NCI-H345 treated with DMSO at 0.1 percent for 48 hours (cell line): ENCODE data around the gene KLHL22.
A peak's percentile ranks its signal among the peaks of the same experiment; 100 is the strongest.
"Not testable (repeated sequence)": the region's sequence is repeated elsewhere in the genome, so short reads cannot be mapped to it uniquely, and the experiment has no call there.

Experiments used
- DNase-seq: peaks from one replicate; lab custom pipeline; 2025; ENCODE audit not compliant: unreplicated experiment; lab: John Stamatoyannopoulos, UW

Gene KLHL22

DNA sequence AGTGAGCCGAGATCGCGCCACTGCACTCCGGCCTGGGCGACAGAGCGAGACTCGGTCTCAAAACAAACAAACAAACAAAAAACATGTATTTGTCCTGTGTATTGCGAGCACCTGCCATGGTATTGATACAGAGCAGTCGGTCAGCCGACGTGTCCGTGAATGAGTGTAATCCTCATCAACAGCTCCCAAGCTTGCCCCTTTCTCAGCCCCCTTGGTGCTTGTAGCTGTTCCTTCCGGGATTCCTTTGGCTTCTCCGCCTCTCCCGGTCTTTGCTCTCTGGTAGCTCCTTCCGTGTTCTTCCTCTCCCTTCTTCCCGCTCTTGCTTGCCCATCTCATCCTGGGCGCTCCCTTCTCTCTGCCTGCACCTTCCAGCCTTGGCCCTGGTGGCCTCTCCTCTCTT, 90.7 kb downstream of the KLHL22 start:
- no peak for DNase-seq

GRCh38 chr22:20403779-20404140, 91.8 kb downstream of the KLHL22 start:
- no peak for DNase-seq

DNA sequence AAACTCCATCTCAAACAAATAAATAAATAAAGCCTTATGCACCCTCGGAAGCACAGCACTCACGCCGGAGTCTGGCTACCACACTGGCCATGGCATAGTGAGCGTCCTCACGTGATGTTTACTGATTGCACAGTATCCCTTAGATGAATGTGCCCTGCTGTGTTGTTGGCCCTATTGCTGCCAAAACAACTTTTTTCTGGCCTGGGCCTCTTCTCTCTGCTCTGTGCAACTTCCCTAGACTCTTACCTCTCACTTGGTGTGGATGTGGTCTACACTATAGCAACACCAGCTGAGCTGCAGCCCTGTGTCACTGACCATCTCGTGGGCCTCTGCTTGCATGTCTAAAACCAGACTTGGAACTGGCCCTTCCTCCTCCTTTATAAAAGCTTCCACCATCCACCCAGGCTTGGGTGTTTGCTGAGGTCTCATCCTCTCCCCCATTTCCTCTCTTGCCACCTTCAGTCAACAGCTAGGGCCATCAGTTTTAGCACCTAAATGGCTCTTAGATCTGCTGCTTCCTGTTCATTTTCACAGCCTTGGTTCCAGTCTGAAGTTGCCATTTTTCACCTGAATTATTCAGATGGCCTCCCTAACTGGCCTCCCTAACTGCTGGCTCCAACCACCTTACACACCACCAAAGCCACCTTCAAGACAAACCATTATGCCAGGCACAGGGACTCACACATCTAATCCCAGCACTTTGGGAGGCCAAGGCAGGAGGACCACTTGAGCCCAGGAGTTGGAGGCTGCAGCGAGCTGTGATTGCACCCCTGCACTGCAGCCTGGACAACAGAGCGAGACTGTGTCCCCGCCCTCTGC, 92.4 kb downstream of the KLHL22 start:
- DNase-seq = no peak

DNA sequence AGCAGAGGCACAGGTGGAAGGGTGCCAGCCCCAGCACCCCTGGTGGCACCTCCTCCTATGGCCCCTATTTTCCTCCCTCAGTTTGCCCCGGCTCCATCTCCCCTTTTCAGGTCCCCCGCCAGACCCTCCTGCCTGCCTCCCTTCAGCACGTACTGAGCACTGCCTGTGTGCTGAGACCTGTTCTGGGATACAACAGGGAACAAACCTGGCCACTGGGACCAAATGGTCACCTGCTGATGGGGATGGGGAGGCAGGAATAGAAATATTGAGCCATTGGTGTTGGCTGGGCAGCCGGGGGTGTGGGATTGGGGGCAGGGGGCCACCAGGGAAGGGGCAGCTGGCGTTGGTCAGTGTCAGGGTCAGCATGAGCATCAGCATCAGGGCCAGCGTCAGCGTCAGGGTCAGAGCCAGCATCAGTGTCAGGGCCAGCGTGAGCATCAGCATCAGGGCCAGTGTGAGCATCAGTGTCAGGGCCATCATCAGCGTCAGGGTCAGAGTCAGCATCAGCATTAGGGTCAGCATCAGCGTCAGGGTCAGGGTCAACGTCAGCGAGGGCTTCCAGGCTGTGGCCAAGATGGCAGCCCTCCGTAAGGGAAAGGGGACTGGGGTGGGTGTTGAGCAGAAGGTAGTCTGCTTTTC, 94.1 kb downstream of the KLHL22 start:
- no peak for DNase-seq

- DNase-seq = no peak
Observed at GRCh38 chr22:20400606-20401375, 94.8 kb downstream of the KLHL22 start.

DNA sequence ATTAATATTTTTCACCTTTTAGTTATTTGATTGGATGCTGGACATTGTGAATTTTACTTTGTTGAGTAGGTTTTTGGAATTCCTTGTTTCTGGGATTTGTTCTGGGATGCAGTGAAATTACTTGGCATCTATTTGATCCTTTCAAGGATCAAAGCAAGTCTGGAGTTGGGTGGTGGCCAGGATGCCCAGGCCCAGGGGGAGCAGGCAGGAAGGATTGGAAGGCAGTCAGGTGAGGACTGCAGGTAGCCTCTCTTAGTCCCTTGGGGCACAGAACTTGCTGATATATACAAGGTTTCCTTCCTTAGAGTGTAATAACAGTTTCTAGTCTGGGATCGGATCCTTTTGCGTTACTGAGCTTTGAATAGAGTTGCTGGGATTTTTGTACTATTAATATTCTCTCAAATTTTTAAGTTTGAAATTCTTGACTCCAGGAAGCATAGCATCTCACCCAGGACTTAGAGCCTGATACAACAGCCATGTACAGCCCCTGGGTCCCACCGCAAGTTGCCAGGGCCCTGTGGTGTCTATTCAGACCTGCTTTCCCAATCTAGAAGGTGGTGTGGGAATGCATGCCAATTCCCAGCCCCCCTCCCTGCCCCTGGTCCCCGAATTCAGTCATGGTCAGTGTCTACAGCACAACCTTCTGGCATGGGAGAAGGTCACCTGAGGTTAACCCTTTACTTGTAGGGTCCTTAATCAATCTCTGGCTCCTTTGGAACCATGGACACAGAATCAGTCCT, 95.6 kb downstream of the KLHL22 start:
- no peak for DNase-seq

DNA sequence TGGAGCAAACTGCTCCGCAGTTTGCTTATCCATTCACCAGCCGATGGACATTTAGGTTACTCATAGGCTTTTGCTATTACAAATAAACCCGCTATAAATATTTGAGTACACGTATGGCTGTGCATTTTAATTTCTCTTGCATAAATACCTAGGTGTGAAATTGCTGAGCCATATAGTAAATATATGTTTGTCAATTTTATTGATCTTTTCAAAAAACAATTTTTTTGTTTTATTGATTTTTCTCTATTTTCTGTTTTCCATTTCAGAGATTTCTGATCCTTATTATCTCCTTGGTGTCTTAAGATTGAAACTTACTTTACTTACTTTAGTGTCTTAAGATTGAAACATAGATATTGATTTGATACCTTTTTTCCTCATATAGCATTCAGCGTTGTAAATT, 97.2 kb downstream of the KLHL22 start:
- DNase-seq = no peak

GRCh38 chr22:20397498-20397897, 98.1 kb downstream of the KLHL22 start:
- no peak for DNase-seq

DNA sequence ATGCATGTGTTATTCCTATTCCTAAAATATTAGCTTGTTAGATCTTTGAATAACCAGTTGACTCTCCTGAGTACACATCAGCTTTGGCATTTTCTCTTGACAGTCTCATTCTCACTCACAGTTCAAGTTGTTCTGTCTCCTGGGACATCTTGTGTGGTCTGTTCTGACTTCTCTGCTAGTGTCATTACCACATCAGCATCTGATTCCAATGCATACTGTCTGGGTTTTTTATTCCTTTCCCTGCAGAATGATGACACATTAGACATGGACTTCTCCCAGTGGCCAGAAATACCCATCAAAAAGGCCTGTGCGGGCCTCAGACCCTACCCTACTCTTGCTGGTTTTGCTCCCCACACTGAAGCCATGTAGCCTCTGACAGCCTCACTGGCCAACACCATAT, 99.0 kb downstream of the KLHL22 start:
- DNase-seq = no peak

GRCh38 chr22:20395907-20396287, 99.7 kb downstream of the KLHL22 start:
- no peak for DNase-seq

DNA sequence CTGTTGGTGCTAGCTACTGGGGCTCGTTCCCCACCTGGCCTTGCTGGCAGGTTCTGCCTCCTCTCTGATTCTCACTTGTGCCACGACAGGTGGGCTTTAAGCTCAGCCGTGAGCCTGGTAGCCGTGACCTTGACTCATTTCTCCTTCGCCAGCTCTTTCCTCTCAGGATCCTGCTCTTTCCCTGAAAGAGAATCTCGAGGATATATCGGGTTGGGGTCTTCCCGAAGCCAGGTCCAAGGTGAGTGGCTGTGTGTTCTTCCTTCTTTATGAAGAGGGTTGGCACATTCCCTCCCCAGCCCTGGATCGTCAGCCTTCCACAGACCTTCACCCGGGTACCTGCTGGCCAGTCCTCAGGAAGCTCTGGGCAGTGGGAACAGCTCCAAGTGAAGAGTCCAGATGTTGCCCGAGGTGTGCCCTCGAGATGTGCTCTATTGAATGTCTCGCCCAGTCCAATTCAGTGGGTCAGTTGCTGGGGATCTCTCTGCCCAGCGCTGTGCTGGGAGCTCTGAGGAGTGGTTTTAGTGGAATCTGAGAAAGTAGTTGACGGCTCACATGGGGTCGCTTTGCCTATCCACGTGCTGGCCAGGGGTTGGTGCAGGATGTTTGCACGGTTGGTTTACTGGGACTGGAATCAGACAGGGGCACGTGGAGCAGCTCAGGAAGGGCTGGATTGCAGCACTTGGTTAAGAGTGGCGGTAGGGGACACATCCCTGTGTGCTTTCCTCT, 100.3 kb downstream of the KLHL22 start:
- no peak for DNase-seq

DNA sequence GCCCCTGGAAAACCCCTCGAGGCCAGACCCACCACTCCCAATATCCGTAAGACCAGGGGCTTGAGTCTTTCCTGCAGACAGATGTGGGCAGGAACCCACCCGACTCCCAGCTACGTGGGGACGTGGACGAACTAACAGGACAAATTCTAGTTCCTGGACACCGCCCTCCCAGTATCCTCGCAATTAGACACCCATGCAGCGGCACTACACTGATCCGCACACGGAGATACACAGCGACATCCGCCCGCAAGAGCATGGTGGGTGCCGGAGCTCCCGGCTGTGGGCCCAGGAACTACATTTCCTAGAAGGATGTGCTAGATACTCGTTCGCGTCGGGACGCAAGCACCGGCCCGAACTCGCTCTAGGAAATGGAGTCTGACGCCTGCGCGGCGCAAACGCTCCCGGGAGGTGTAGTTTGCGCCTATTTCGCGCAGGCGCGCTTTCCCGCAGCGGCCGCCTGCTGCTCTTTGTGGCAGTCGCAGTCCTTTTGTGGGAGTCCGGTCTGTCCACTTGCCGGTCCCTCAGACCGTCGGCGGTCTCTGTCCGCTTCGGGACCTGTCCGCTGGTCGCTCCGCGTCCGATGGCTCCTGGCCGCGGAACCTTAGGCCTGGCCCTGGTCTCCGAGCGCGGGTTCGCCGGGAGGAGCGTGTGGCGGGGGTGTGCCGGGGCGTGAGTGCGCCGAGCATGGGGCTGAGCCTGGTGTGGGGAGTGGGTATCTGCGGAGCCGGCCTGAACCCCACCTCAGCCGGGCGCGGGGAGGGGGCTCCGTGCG, 101.7 kb downstream of the KLHL22 start, which contains the start of gene ZNF74:
Gene ZNF74 (plus strand): TSS at position 447 of the 772 bp plus-strand sequence. CDS start 478 bp downstream, outside the sequence.
- DNase-seq = peak; percentile 68

DNA sequence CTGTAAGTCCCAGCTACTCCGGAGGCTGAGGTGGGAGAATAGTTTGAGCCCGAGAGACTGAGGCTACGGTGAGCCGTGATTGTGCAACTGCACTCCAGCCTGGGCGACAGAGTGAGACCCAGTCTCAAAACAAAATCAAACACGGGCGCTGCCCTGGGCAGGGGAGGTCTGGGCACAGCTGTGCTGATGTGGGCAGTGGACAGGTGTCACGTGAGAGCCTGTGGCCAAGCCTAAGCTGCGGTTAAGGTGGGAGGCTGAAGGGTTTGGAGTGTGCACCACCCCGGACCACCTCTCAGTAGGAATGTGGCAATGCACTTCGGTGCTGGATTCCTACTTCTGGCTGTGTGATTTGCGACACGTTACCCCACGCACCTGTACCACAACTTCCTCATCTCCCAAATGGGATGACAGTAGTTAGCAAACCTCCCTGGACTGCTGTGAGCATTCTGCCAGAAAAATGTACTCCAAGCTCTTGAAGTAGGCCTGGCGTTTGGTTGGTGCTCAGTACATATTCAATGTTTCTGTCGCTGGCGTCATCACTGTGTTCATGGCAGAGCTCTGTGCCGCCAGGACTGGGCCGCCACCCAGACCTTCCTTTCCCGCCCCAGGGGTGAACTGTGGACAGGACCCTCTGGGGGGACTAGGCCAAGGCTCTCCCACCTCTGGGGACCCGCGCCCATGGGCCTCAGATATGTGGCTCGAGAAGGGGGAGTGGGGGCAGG, 102.5 kb downstream of the KLHL22 start:
- DNase-seq = no peak

DNA sequence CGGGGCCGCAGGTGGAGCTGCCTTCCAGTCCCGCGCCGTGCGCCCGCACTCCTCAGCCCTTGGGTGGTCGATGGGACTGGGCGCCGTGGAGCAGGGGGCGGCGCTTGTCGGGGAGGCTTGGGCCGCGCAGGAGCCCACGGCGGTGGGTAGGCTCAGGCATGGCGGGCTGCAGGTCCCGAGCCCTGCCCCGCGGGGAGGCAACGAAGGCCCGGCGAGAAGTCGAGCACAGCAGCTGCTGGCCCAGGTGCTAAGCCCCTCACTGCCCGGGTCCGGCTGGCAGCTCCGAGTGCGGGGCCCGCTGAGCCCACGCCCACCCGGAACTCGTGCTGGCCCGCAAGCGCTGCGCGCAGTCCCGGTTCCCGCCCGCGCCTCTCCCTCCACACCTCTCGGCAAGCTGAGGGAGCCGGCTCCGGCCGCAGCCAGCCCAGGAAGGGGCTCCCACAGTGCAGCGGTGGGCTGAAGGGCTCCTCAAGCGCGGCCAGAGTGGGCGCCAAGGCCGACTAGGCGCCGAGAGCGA, 103.2 kb downstream of the KLHL22 start:
- DNase-seq = not testable (repeated sequence)
